Measurements from ENCODE around the gene SLC27A6. TPM values are rescaled to one million over a fixed set of nuclear protein-coding genes. Genes with fewer than 3 reads are reported as not detected.

The SLC27A6 gene
- total and polyA plus RNA-seq, 10 donors, result 0.06 to 1.2 (median 0.35) TPM; not detected in 6

- no peaks in the 10 kb centered on the region for H3K9me3 ChIP-seq
- TF ChIP-seq CTCF (IDR thresholded peaks at IDR 0.05 in 8 of 11, conservative IDR thresholded peaks at IDR 0.05 in 3 of 11), result no peak
- no peak for TF ChIP-seq POLR2A (IDR thresholded peaks at IDR 0.05)
- no peak for TF ChIP-seq POLR2AphosphoS5 (IDR thresholded peaks at IDR 0.05)
- no peaks in the 10 kb centered on the region for H3K36me3 ChIP-seq
- H3K4me3 ChIP-seq, result no peak overlapping the region
- intact Hi-C loops (cut with DNase I; ENCODE audit: low total_unique reads), result no loop called here
- H3K27me3 ChIP-seq (replicated peaks in 1 of 7), result no peaks in the 10 kb centered on the region
- no peak overlapping the region for H3K27ac ChIP-seq
- no peak for DNase-seq
- 72 to 85% (median 74%) methylated on average over 6 of the region's 6 CpGs for WGBS, 5 donors
- H3K4me1 ChIP-seq, result no peaks in the 10 kb centered on the region
These were observed 117.2 kb downstream of the SLC27A6 start for GRCh38 chr5:129082225-129083136.

Other genes starting within 250 kb of the SLC27A6 start
- gene ISOC1, start 129.3 kb downstream of the SLC27A6 start, total RNA-seq, result 10 to 100 TPM; 10.1 to 22.9 (median 11.9) TPM
- gene ISOC1, start 129.3 kb downstream of the SLC27A6 start, polyA plus RNA-seq, result 10 to 100 TPM in 2 of 3 donors, 1 to 10 TPM in 1; 7.2 to 14.7 (median 13.0) TPM